ENCODE measurements around the gene SLC7A10. TPM values are rescaled to one million over a fixed set of nuclear protein-coding genes. Genes with fewer than 3 reads are reported as not detected.

Gene SLC7A10
- total and polyA plus RNA-seq, 7 donors: 0.27 to 1.4 (median 1.1) TPM; not detected in 4

GRCh38 chr19:33206261-33207039 is 19.2 kb downstream of the SLC7A10 start:
- WGBS, 2 donors: 94 to 95% methylated on average over 38 of the region's 38 CpGs
- peaks cover 4 to 55% (median 15%) of the 10 kb centered on the region in 4 donors for H3K36me3 ChIP-seq
- no peak overlapping the region for H3K4me3 ChIP-seq
- TF ChIP-seq CTCF (IDR thresholded peaks at IDR 0.05) (no peak), EP300 (IDR thresholded peaks at IDR 0.05) (no peak)
- no peaks in the 10 kb centered on the region for H3K4me1 ChIP-seq
- intact Hi-C loops (cut with DNase I): no loop called here
- H3K9me3 ChIP-seq: no peaks in the 10 kb centered on the region
- DNase-seq: no peak
- H3K27me3 ChIP-seq: no peaks in the 10 kb centered on the region
- H3K27ac ChIP-seq: no peak overlapping the region

- H3K9me3 ChIP-seq: no peaks in the 10 kb centered on the region
- no peaks in the 10 kb centered on the region for H3K4me1 ChIP-seq
- H3K36me3 ChIP-seq: peaks cover 4 to 55% (median 15%) of the 10 kb centered on the region in 4 donors
- H3K27ac ChIP-seq: no peak overlapping the region
- DNase-seq: no peak
- H3K27me3 ChIP-seq: no peaks in the 10 kb centered on the region
- TF ChIP-seq EP300 (IDR thresholded peaks at IDR 0.05): no peak
- TF ChIP-seq POLR2A (IDR thresholded peaks at IDR 0.05): no peak
- no peak for TF ChIP-seq POLR2AphosphoS5 (IDR thresholded peaks at IDR 0.05)
- no peak for TF ChIP-seq CTCF (IDR thresholded peaks at IDR 0.05)
- H3K4me3 ChIP-seq: no peak overlapping the region
- intact Hi-C loops (cut with DNase I): no loop called here
- 95 to 96% methylated on average over 64 of the region's 64 CpGs for whole genome bisulfite sequencing, 2 donors
Observed at GRCh38 chr19:33205531-33206260, 20.0 kb downstream of the SLC7A10 start.

- TF ChIP-seq POLR2A (IDR thresholded peaks at IDR 0.05) (no peak), CTCF (IDR thresholded peaks at IDR 0.05) (no peak), POLR2AphosphoS5 (IDR thresholded peaks at IDR 0.05) (no peak), EP300 (IDR thresholded peaks at IDR 0.05) (no peak)
- intact Hi-C loops (cut with DNase I): no loop called here
- peaks cover 4 to 55% (median 15%) of the 10 kb centered on the region in 4 donors for H3K36me3 ChIP-seq
- H3K9me3 ChIP-seq: no peaks in the 10 kb centered on the region
- DNase-seq: no peak
- H3K4me1 ChIP-seq: no peaks in the 10 kb centered on the region
- no peak overlapping the region for H3K27ac ChIP-seq
- no peaks in the 10 kb centered on the region for H3K27me3 ChIP-seq
- WGBS, 2 donors: 94 to 95% methylated on average over 27 of the region's 27 CpGs
- H3K4me3 ChIP-seq: no peak overlapping the region
Observed at GRCh38 chr19:33205110-33205509, 20.5 kb downstream of the SLC7A10 start.

- intact Hi-C loops (cut with DNase I): no loop called here
- H3K9me3 ChIP-seq: no peaks in the 10 kb centered on the region
- DNase-seq: no peak
- WGBS, 2 donors: 91 to 92% methylated on average over 32 of the region's 32 CpGs
- H3K36me3 ChIP-seq: peaks cover 4 to 55% (median 15%) of the 10 kb centered on the region in 4 donors
- no peak overlapping the region for H3K27ac ChIP-seq
- no peaks in the 10 kb centered on the region for H3K4me1 ChIP-seq
- no peaks in the 10 kb centered on the region for H3K27me3 ChIP-seq
- no peak for TF ChIP-seq CTCF (IDR thresholded peaks at IDR 0.05)
- TF ChIP-seq EP300 (IDR thresholded peaks at IDR 0.05): no peak
- no peak for TF ChIP-seq POLR2AphosphoS5 (IDR thresholded peaks at IDR 0.05)
- no peak for TF ChIP-seq POLR2A (IDR thresholded peaks at IDR 0.05)
- no peak overlapping the region for H3K4me3 ChIP-seq
Observed at GRCh38 chr19:33204136-33204973, 21.3 kb downstream of the SLC7A10 start.
